Stromal cell of bone marrow (primary cell): ENCODE data around the gene OR5W2.
A peak's percentile ranks its signal among the peaks of the same experiment; 100 is the strongest.
"Not testable (repeated sequence)": the region's sequence is repeated elsewhere in the genome, so short reads cannot be mapped to it uniquely, and the experiment has no call there.

ENCODE experiments used
- DNase-seq: peaks from one replicate; pipeline ENCODE4 v3.0.0-alpha.2; 2012; ENCODE audit warnings: low read depth

Gene OR5W2

DNA sequence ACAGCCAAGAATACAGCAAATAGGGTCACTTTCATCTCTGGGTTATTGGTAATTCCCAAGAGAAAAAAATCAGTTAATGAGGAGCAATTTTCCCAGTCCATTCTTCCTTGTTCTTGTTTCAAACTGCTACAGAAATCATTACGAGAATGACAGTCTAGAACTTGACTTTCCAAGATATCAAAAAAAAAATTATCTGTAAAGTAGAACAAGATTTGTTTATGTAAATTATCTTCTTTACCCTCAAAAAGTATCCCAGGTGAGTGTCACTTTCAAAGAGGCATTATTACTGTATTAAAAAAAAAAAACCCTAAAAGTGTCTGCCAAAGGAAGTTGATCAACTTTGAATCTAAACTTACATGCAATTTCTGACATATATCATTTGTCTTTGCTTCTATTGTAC is at the start of gene OR5W2:
Gene OR5W2 (minus strand): TSS at position 101 of the 400 bp plus-strand sequence. CDS start 0 bp downstream, at position 101.
- no peak for DNase-seq

GRCh38 chr11:55956521-55956920 is 42.1 kb upstream of the OR5W2 start:
- DNase-seq, result no peak

- no peak for DNase-seq
Observed at GRCh38 chr11:55949330-55949729, 34.9 kb upstream of the OR5W2 start.

DNA sequence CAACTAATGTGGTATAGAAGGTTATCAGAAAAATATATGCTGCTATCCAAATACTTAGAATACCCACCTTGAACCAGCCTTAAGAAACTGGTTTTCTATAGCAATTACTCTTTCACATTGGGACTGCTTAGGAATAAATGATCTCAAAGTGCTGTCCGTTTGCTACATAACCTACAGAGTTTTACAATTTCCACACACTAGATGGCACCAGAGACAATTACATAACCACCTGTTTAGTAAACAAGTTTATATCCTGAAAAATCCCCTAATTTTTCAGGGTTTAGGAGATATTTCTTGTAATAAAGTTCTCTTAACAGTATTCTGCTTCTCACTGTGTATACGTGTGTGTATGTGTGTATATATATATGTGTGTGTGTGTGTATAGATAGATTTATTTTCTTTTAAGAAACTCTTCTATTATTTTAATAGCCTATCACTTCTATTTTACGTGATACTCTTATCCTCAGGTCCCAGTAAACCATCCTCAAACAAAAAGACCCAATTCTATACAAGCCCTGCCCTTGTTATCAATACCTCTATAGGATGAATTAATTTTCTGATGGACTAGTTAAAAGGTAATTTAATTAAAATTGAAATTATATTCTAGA is 28.5 kb upstream of the OR5W2 start:
- DNase-seq, result peak; percentile 2

DNA sequence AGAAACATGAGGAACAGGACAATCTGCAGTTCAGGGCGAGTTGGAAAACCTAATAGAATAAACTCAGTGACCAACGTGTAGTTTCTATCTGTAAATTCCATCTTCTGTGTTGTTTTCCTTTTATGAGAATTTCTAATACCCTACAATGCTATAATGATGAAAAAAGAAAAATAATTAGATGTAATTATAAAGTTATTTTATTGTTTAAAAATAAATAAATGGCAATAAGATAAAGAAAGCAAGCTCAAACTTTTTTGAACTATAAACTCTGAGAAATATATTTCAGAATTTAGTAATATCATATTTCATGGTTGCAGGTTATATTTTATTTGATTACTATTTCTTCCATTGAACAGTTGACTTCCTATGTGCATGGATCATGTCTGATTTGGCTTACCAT is 21.9 kb upstream of the OR5W2 start, which contains the start of gene OR5I1:
Gene OR5I1 (minus strand): TSS at position 101 of the 400 bp plus-strand sequence. CDS start 0 bp downstream, at position 101.
- DNase-seq, result no peak

DNA sequence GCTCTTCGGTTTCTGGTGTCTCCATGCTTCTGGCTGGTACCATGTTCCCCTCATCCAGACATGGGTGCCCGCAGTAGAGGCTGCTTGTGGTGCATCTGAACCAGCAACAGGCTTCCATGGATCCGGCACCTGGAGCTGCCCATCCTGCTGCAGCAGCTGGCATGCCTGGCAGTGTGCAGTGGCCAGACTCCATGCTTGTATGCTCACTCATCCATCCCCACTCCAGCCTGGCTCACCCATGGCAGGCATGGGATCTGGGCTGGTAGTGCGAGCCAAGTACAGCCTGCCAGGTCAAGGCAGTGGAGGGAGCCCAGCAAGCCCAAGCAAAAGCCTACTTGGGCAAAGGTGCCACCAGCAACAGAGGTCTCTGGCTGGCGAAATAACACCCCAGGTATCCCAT is 6.2 kb upstream of the OR5W2 start:
- no peak for DNase-seq

- no peak for DNase-seq
Observed at GRCh38 chr11:55902308-55902707, 12.1 kb downstream of the OR5W2 start.

- no peak for DNase-seq
Observed at GRCh38 chr11:55895216-55895615, 19.2 kb downstream of the OR5W2 start.

GRCh38 chr11:55885481-55885880 is 28.9 kb downstream of the OR5W2 start:
- not testable (repeated sequence) for DNase-seq

- not testable (repeated sequence) for DNase-seq
Observed at GRCh38 chr11:55884995-55885394, 29.4 kb downstream of the OR5W2 start.

- DNase-seq, result not testable (repeated sequence)
Observed at GRCh38 chr11:55882997-55883396, 31.4 kb downstream of the OR5W2 start, which contains the start of gene TRIM51. Gene TRIM51, plus strand, starts transcription at chr11:55883297. Its CDS starts 2,132 bp downstream, at chr11:55885429.

DNA sequence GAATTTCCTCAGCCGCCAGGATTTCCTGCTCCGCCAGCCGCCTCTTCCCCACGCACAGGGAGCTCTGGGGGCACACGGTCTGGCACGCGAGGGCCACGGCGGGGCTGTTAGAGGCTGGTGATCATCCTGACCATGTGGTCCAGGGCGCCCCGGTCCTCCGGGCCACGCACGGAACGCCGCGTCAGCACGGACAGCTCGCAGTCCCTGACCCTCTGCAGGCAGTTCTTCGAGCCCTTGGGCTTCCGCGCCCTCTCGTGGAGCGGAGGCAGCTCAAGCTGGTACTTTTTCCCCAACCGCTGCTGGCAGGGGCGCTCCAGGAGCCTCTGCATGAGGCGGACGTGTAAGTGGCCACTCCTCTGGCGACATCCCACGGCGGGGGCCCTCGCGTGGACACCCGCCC is 41.2 kb downstream of the OR5W2 start:
- not testable (repeated sequence) for DNase-seq

GRCh38 chr11:55872731-55873130 is 41.7 kb downstream of the OR5W2 start:
- DNase-seq, result not testable (repeated sequence)

- not testable (repeated sequence) for DNase-seq
Observed at GRCh38 chr11:55867354-55867753, 47.0 kb downstream of the OR5W2 start.
